Activated naive CD4-positive, alpha-beta T cell treated with Interleukin-2 at 50 U/mL for 16 hours (primary cell): ENCODE results near the gene KDM5C.
A peak's percentile ranks its signal among the peaks of the same experiment; 100 is the strongest.
"Not testable (repeated sequence)": the region's sequence is repeated elsewhere in the genome, so short reads cannot be mapped to it uniquely, and the experiment has no call there.

Experiments used
- DNase-seq: peaks from one replicate; pipeline ENCODE4 v3.0.0-alpha.2; 2020

KDM5C gene

GRCh38 chrX:53186351-53186750 lies 38.7 kb downstream of the KDM5C start:
- peak; percentile 15 for DNase-seq

GRCh38 chrX:53184836-53185235 lies 40.2 kb downstream of the KDM5C start:
- no peak for DNase-seq

- DNase-seq: no peak
Measured at GRCh38 chrX:53171356-53171755, 53.7 kb downstream of the KDM5C start.

- no peak for DNase-seq
Measured at GRCh38 chrX:53166103-53166502, 58.9 kb downstream of the KDM5C start.

- DNase-seq: not testable (repeated sequence)
Measured at GRCh38 chrX:53164566-53164965, 60.4 kb downstream of the KDM5C start.

GRCh38 chrX:53163436-53163835 lies 61.6 kb downstream of the KDM5C start:
- no peak for DNase-seq

- DNase-seq: no peak
Measured at GRCh38 chrX:53160297-53160983, 64.6 kb downstream of the KDM5C start.

- no peak for DNase-seq
Measured at GRCh38 chrX:53159184-53159583, 65.8 kb downstream of the KDM5C start.

GRCh38 chrX:53156207-53156596 lies 68.8 kb downstream of the KDM5C start:
- DNase-seq: no peak

- DNase-seq: no peak
Measured at GRCh38 chrX:53155512-53156206, 69.3 kb downstream of the KDM5C start.

- DNase-seq: no peak
Measured at GRCh38 chrX:53153581-53153980, 71.4 kb downstream of the KDM5C start.
